ENCODE data around the gene GALT.
A peak's percentile ranks its signal among the peaks of the same experiment; 100 is the strongest.

GRCh38 chr9:34665067-34665380 is 18.5 kb downstream of the GALT start:
- TF ChIP-seq, protein P1, sequence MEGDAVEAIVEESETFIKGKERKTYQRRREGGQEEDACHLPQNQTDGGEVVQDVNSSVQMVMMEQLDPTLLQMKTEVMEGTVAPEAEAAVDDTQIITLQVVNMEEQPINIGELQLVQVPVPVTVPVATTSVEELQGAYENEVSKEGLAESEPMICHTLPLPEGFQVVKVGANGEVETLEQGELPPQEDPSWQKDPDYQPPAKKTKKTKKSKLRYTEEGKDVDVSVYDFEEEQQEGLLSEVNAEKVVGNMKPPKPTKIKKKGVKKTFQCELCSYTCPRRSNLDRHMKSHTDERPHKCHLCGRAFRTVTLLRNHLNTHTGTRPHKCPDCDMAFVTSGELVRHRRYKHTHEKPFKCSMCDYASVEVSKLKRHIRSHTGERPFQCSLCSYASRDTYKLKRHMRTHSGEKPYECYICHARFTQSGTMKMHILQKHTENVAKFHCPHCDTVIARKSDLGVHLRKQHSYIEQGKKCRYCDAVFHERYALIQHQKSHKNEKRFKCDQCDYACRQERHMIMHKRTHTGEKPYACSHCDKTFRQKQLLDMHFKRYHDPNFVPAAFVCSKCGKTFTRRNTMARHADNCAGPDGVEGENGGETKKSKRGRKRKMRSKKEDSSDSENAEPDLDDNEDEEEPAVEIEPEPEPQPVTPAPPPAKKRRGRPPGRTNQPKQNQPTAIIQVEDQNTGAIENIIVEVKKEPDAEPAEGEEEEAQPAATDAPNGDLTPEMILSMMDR (IDR thresholded peaks at IDR 0.05) = no peak
- TF ChIP-seq POLR2A (IDR thresholded peaks at IDR 0.05) (no peak), POLR2AphosphoS5 (IDR thresholded peaks at IDR 0.05) (peak in 1 of 3 donors; percentile 7)
